CD14-positive monocyte (primary cell): ENCODE results near the gene FCSK. TPM values are rescaled to one million over a fixed set of nuclear protein-coding genes. Genes with fewer than 3 reads are reported as not detected.

Source experiments
- DNase-seq, 3 donors: peaks; one replicate each; pipeline ENCODE4 v3.0.0-alpha.2; 2011 to 2022
- H2AFZ ChIP-seq: 2 replicates; pipeline ENCODE4 v1.6.0; 2012; ENCODE audit warnings: mild to moderate bottlenecking, low read depth, low read length, inconsistent platforms; ENCODE audit not compliant: insufficient read depth, poor library complexity, severe bottlenecking
- H3K27ac ChIP-seq, 2 donors: 1 replicate in 1 of 2; 2 replicates in 1 of 2; pipeline ENCODE4 v1.5.1; 2012 to 2013; ENCODE audit warnings: low read length in 2 of 2, control low read depth in 1 of 2, inconsistent platforms in 1 of 2, low read depth in 1 of 2, mild to moderate bottlenecking in 1 of 2
- H3K27me3 ChIP-seq, 2 donors: one replicate each; pipeline versions ENCODE4 v1.6.0 to v1.6.1; 2011 to 2013; ENCODE audit warnings: low read length in 2 of 2; ENCODE audit not compliant: control insufficient read depth in 2 of 2, insufficient read depth in 2 of 2
- H3K36me3 ChIP-seq, 2 donors: replicated peaks in 1 of 2; 1 replicate in 1 of 2; 2 replicates in 1 of 2; pipeline versions ENCODE4 v1.5.1 to v1.6.1; 2012 to 2013; ENCODE audit warnings: low read length in 2 of 2, control low read depth in 1 of 2, inconsistent platforms in 1 of 2, mild to moderate bottlenecking in 1 of 2; ENCODE audit not compliant: insufficient read depth in 2 of 2, control insufficient read depth in 1 of 2
- H3K4me1 ChIP-seq, 2 donors: 1 replicate in 1 of 2; 2 replicates in 1 of 2; pipeline versions ENCODE4 v1.5.1 to v1.6.1; 2012 to 2013; ENCODE audit warnings: low read length in 2 of 2, control low read depth in 1 of 2, inconsistent platforms in 1 of 2, mild to moderate bottlenecking in 1 of 2, moderate library complexity in 1 of 2; ENCODE audit not compliant: insufficient read depth in 2 of 2, control insufficient read depth in 1 of 2
- H3K4me2 ChIP-seq: replicated peaks from 2 replicates; pipeline ENCODE3; 2012; ENCODE audit warnings: low read length, moderate library complexity, mild to moderate bottlenecking; ENCODE audit not compliant: poor library complexity, severe bottlenecking; ENCODE audit errors: extremely low read depth
- H3K4me3 ChIP-seq, 3 experiments: fragments of 200-600 bp in 1 of 3; sonication (generic) in 1 of 3; replicated peaks in 1 of 3; 1 replicate in 2 of 3; 2 replicates in 1 of 3; pipeline ENCODE4 v1.5.1; 2011 to 2013; ENCODE audit warnings: low read length in 3 of 3, mild to moderate bottlenecking in 3 of 3, control low read depth in 2 of 3, low read depth in 2 of 3, inconsistent platforms in 1 of 3, moderate library complexity in 1 of 3
- H3K79me2 ChIP-seq: 2 replicates; pipeline ENCODE4 v1.6.0; 2012; ENCODE audit warnings: mild to moderate bottlenecking, control low read depth, inconsistent platforms, low read length, moderate library complexity; ENCODE audit not compliant: insufficient read depth
- H3K9ac ChIP-seq: 2 replicates; pipeline ENCODE4 v1.6.0; 2017; ENCODE audit warnings: low read length, mild to moderate bottlenecking; ENCODE audit not compliant: insufficient read depth, poor library complexity, severe bottlenecking
- H3K9me3 ChIP-seq, 2 donors: replicated peaks in 1 of 2; 1 replicate in 1 of 2; 2 replicates in 1 of 2; pipeline versions ENCODE4 v1.5.1 to v1.6.1; 2012 to 2013; ENCODE audit warnings: low read length in 2 of 2, control low read depth in 1 of 2; ENCODE audit not compliant: control insufficient read depth in 1 of 2, insufficient read depth in 1 of 2
- H4K20me1 ChIP-seq: 2 replicates; pipeline ENCODE4 v1.6.0; 2012; ENCODE audit warnings: mild to moderate bottlenecking, low read length, control low read depth, moderate library complexity; ENCODE audit not compliant: insufficient read depth
- H3K27ac Mint-ChIP-seq, 7 donors: one replicate each; pipeline ENCODE4 v1.8.0; 2020; ENCODE audit warnings: mild to moderate bottlenecking in 7 of 7, mixed read lengths in 7 of 7, moderate library complexity in 6 of 7, inconsistent platforms in 2 of 7
- H3K27me3 Mint-ChIP-seq, 3 donors: one replicate each; pipeline ENCODE4 v1.8.0; 2021 to 2022; ENCODE audit warnings: low read depth in 3 of 3, mild to moderate bottlenecking in 3 of 3, mixed read lengths in 3 of 3, moderate library complexity in 3 of 3, inconsistent platforms in 1 of 3
- H3K36me3 Mint-ChIP-seq, 2 donors: one replicate each; pipeline ENCODE4 v1.8.0; 2020; ENCODE audit warnings: mixed read lengths in 2 of 2, inconsistent platforms in 1 of 2, mild to moderate bottlenecking in 1 of 2
- H3K4me1 Mint-ChIP-seq: one replicate; pipeline ENCODE4 v1.8.0; 2020; ENCODE audit warnings: mild to moderate bottlenecking, mixed read lengths
- H3K4me3 Mint-ChIP-seq, 2 donors: one replicate each; pipeline ENCODE4 v1.8.0; 2020; ENCODE audit warnings: mild to moderate bottlenecking in 2 of 2, mixed read lengths in 2 of 2, moderate library complexity in 1 of 2
- H3K9me3 Mint-ChIP-seq, 7 donors: one replicate each; pipeline ENCODE4 v1.8.0; 2020 to 2022; ENCODE audit warnings: mixed read lengths in 7 of 7, mild to moderate bottlenecking in 6 of 7, moderate library complexity in 6 of 7, inconsistent platforms in 2 of 7
- CTCF ChIP-seq: fragments of 200-600 bp; IDR thresholded peaks from one replicate; pipeline ENCODE4 v1.8.0; 2022; ENCODE audit warnings: antibody characterized with exemption, mild to moderate bottlenecking
- WGBS: methylation state at CpG from one replicate; pipeline ENCODE4 v1.1.5; 2013; ENCODE audit warnings: missing lambda C conversion rate; ENCODE audit not compliant: insufficient coverage; 5-methylcytosine and 5-hydroxymethylcytosine counted together
- intact Hi-C, 2 donors: fragments of 100-400 bp; cut with micrococcal nuclease; formaldehyde crosslinking; loops; one replicate each; pipeline versions ENCODE4 v1.15.0 to v1.15.1; 2023
- polyA plus RNA-seq, 3 donors: library from polyadenylated mRNA; depleted of rRNA in 1 of 3; unstranded in 2 of 3; stranded (reverse) in 1 of 3; fragments of 300-500 nt in 2 of 3; fragments of >200 nt in 1 of 3; fragmentation: Illumina TruSeq in 2 of 3; gene quantifications; 1 replicate in 2 of 3; 2 replicates in 1 of 3; pipeline ENCODE4 v1.2.3, GENCODE V29; 2012 to 2021

Gene FCSK
- polyA plus RNA-seq, 3 donors: 4.2 to 19.0 (median 6.4) TPM

GRCh38 chr16:70473446-70474319 is 19.3 kb downstream of the FCSK start:
- H4K20me1 ChIP-seq: no peaks in the 10 kb centered on the region
- 96% methylated on average over 20 of the region's 21 CpGs for WGBS
- no peak overlapping the region for H3K9ac ChIP-seq
- H3K4me3 Mint-ChIP-seq: no peak overlapping the region
- H3K4me1 ChIP-seq: peaks cover 13 to 14% of the 10 kb centered on the region in 2 donors
- H3K4me2 ChIP-seq: no peak overlapping the region
- no peak overlapping the region for H3K27ac Mint-ChIP-seq
- H3K79me2 ChIP-seq: no peaks in the 10 kb centered on the region
- H3K9me3 Mint-ChIP-seq: no peaks in the 10 kb centered on the region
- no peak overlapping the region for H3K4me3 ChIP-seq
- peaks cover 19% of the 10 kb centered on the region for H3K4me1 Mint-ChIP-seq
- no peak for TF ChIP-seq CTCF
- H3K9me3 ChIP-seq: no peaks in the 10 kb centered on the region
- no peaks in the 10 kb centered on the region for H3K27me3 Mint-ChIP-seq
- H3K36me3 Mint-ChIP-seq: peaks cover 17 to 54% of the 10 kb centered on the region in 2 donors
- intact Hi-C loops: no loop called here
- no peaks in the 10 kb centered on the region for H3K27me3 ChIP-seq
- DNase-seq: no peak
- no peak overlapping the region for H3K27ac ChIP-seq
- peaks cover 23 to 47% of the 10 kb centered on the region in 2 donors for H3K36me3 ChIP-seq
- H2AFZ ChIP-seq: no peak overlapping the region

- H3K4me1 Mint-ChIP-seq: peaks cover 23% of the 10 kb centered on the region
- H3K79me2 ChIP-seq: no peaks in the 10 kb centered on the region
- no peak overlapping the region for H3K9ac ChIP-seq
- no peak for DNase-seq
- no peak overlapping the region for H3K27ac ChIP-seq
- H3K4me2 ChIP-seq: no peak overlapping the region
- no peak overlapping the region for H3K27ac Mint-ChIP-seq
- 97% methylated on average over 21 of the region's 22 CpGs for WGBS
- no peak overlapping the region for H3K4me3 Mint-ChIP-seq
- H2AFZ ChIP-seq: no peak overlapping the region
- H3K36me3 Mint-ChIP-seq: peaks cover 23 to 62% of the 10 kb centered on the region in 2 donors
- no peaks in the 10 kb centered on the region for H3K9me3 Mint-ChIP-seq
- intact Hi-C loops: no loop called here
- no peaks in the 10 kb centered on the region for H3K9me3 ChIP-seq
- TF ChIP-seq CTCF: no peak
- H3K27me3 Mint-ChIP-seq: no peaks in the 10 kb centered on the region
- no peaks in the 10 kb centered on the region for H3K27me3 ChIP-seq
- no peak overlapping the region for H3K4me3 ChIP-seq
- peaks cover 13 to 14% of the 10 kb centered on the region in 2 donors for H3K4me1 ChIP-seq
- H4K20me1 ChIP-seq: no peaks in the 10 kb centered on the region
- peaks cover 31 to 55% of the 10 kb centered on the region in 2 donors for H3K36me3 ChIP-seq
Observed at GRCh38 chr16:70474320-70475053, 20.1 kb downstream of the FCSK start.
